Lung (tissue), 12 donors: ENCODE results near the gene KDM2B. TPM values are rescaled to one million over a fixed set of nuclear protein-coding genes. Genes with fewer than 3 reads are reported as not detected.

Experiments used
- ATAC-seq: fragments of 200-7000 bp; cut with Tn5 transposase; one replicate; pipeline ENCODE4 v1.9.1; 2020; ENCODE audit warnings: moderate number of reproducible peaks; ENCODE audit not compliant: insufficient read depth, low FRiP score
- DNase-seq, 3 donors: peaks; one replicate each; pipeline ENCODE4 v3.0.0-alpha.2; 2013 to 2017
- H3K27ac ChIP-seq, 2 donors: one replicate each; pipeline ENCODE4 v1.5.1; 2013; ENCODE audit warnings: mild to moderate bottlenecking in 2 of 2, moderate library complexity in 2 of 2, control low read depth in 1 of 2, inconsistent platforms in 1 of 2, low read depth in 1 of 2, low read length in 1 of 2
- H3K27me3 ChIP-seq, 3 donors: one replicate each; pipeline ENCODE4 v1.5.1; 2013; ENCODE audit warnings: low read length in 2 of 3; ENCODE audit not compliant: control insufficient read depth in 3 of 3, insufficient read depth in 3 of 3
- H3K36me3 ChIP-seq, 4 donors: one replicate each; pipeline ENCODE4 v1.5.1; 2013; ENCODE audit warnings: low read length in 4 of 4, mild to moderate bottlenecking in 1 of 4, moderate library complexity in 1 of 4; ENCODE audit not compliant: control insufficient read depth in 4 of 4, insufficient read depth in 4 of 4
- H3K4me1 ChIP-seq, 5 donors: one replicate each; pipeline ENCODE4 v1.5.1; 2013; ENCODE audit warnings: low read length in 5 of 5, mild to moderate bottlenecking in 2 of 5, moderate library complexity in 1 of 5; ENCODE audit not compliant: control insufficient read depth in 5 of 5, insufficient read depth in 5 of 5
- H3K4me3 ChIP-seq: one replicate; pipeline ENCODE4 v1.5.1; 2013; ENCODE audit warnings: mild to moderate bottlenecking, control low read depth, moderate library complexity
- H3K9ac ChIP-seq, 2 donors: one replicate each; pipeline ENCODE4 v1.5.1; 2013; ENCODE audit warnings: low read length in 2 of 2, control low read depth in 1 of 2; ENCODE audit not compliant: insufficient read depth in 1 of 2
- H3K9me3 ChIP-seq, 4 donors: one replicate each; pipeline ENCODE4 v1.5.1; 2013; ENCODE audit warnings: low read length in 3 of 4, mild to moderate bottlenecking in 1 of 4, moderate library complexity in 1 of 4; ENCODE audit not compliant: control insufficient read depth in 4 of 4, insufficient read depth in 3 of 4
- CTCF ChIP-seq: IDR thresholded peaks from 2 replicates; pipeline ENCODE4 v1.5.1; 2012; ENCODE audit warnings: mild to moderate bottlenecking; ENCODE audit errors: control extremely low read depth, extremely low read depth
- WGBS, 2 donors: extraction: QIAGEN DNeasy Blood & Tissue Kit; methylation state at CpG; one replicate each; pipeline ENCODE4 v1.1.7; 2013; 5-methylcytosine and 5-hydroxymethylcytosine counted together
- polyA plus RNA-seq, 2 donors: library from polyadenylated mRNA; stranded (reverse); fragments of 200-250 nt; gene quantifications; one replicate each; pipeline ENCODE4 v1.2.1, GENCODE V29; 2013
- total RNA-seq, 2 donors: library from RNA; depleted of rRNA in 1 of 2; stranded (reverse); fragments of >200 nt in 1 of 2; gene quantifications; one replicate each; pipeline ENCODE4 v1.2.1, GENCODE V29; 2014 to 2021
- donor health status: control.
- donor health status: control.
- donor health status: Bipolar disorder and iron deficiency.
- donor health status: healthy.
- donor health status: DM: yes; HTN: yes; CAD: no.

Gene KDM2B
- total and polyA plus RNA-seq, 4 donors, result 13.8 to 44.5 (median 24.6) TPM

GRCh38 chr12:121494093-121494787, 86.6 kb downstream of the KDM2B start:
- DNase-seq (peak; percentile 26 to 43 (median 32)), ATAC-seq (no peak)
- no peak overlapping the region for H3K9ac ChIP-seq
- peaks cover 0 to 6% (median 0%) of the 10 kb centered on the region in 5 donors for H3K4me1 ChIP-seq
- no peaks in the 10 kb centered on the region for H3K9me3 ChIP-seq
- WGBS, 2 donors, result 76 to 82% methylated on average over 19 of the region's 19 CpGs
- peaks cover 0 to 8% (median 0%) of the 10 kb centered on the region in 4 donors for H3K36me3 ChIP-seq
- H3K27me3 ChIP-seq, result no peaks in the 10 kb centered on the region
- H3K4me3 ChIP-seq, result no peak overlapping the region
- peak; percentile 39 for TF ChIP-seq CTCF
- H3K27ac ChIP-seq, result no peak overlapping the region

DNA sequence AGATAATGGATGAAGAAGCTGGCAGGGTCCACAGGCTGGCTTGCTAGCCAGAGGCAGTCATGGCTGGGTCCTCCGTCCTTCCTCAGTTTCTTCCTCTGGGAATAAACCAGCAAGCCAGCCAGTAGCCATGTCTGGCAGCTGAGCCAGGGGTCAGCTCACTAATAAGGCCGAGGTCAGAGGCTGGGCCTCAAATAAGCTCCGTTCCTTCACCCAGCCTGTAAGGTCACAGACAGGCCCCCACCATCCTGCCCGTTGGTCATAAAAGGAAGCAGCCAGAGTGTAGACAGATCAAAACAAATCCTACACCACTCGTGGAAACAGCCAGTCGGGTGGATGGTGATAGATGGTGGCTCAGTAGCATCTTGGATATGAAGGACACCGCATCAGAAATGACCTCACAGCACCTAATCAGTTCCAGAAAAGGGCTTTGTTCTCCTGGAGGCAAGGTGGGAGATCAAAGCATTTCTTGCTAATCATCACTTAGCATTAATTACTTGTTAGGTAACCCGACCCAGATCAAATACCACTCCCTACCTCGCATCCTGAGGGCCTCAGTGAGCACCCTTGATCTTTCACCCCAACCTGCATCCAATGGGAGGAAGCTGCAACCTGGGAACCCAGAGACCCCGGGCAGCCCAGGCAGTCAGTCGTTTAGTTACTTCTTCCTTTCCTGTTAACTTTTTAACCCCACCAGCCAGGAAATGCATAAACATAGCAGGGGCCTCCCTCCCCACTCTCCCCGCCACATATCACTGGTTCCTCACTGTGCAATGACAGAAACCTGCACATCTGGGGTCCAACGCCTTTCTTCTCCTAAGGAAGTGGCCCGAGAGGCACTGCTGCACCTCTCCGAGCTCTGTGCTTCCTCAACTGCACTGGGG, 90.2 kb downstream of the KDM2B start:
- H3K4me3 ChIP-seq, result no peak overlapping the region
- no peak overlapping the region for H3K9ac ChIP-seq
- ATAC-seq (no peak), DNase-seq (peak in 1 of 3 donors; percentile 15)
- no peak for TF ChIP-seq CTCF
- no peak overlapping the region for H3K27ac ChIP-seq
- no peaks in the 10 kb centered on the region for H3K27me3 ChIP-seq
- H3K4me1 ChIP-seq, result peaks cover 0 to 6% (median 0%) of the 10 kb centered on the region in 5 donors
- no peaks in the 10 kb centered on the region for H3K9me3 ChIP-seq
- H3K36me3 ChIP-seq, result peaks cover 0 to 8% (median 0%) of the 10 kb centered on the region in 4 donors
- 29 to 47% methylated on average over 15 of the region's 15 CpGs for WGBS, 2 donors

DNA sequence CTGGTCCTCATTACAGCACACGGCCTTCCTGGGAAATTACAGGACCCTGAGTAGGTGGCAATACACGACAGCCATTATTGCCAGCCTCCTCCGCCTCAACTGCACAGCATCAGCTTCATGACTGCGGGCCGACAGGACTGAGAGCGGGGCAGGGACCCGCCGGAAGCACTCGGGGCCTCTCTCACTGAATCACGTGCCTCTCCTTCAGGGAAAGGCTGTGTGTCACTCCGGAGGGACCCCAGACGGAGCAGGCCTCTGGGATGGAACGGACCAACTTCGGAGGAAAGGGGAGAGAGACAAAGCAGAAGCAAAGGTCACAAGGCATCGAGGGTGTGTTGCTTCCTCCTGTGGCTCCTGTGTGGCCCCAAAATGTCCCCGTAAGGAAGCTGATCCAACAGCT, 90.9 kb downstream of the KDM2B start:
- Histone ChIP-seq H3K27ac (no peak overlapping the region), H3K4me3 (no peak overlapping the region), H3K9ac (no peak overlapping the region), H3K9me3 (no peaks in the 10 kb centered on the region), H3K4me1 (peaks cover 0 to 6% (median 0%) of the 10 kb centered on the region in 5 donors), H3K36me3 (peaks cover 0 to 8% (median 0%) of the 10 kb centered on the region in 4 donors), H3K27me3 (no peaks in the 10 kb centered on the region)
- TF ChIP-seq CTCF, result no peak
- ATAC-seq, result no peak
- 73 to 83% methylated on average over 16 of the region's 16 CpGs for WGBS, 2 donors
- DNase-seq, result no peak
